CD4-positive, alpha-beta memory T cell (primary cell): ENCODE results near the gene ACTMAP. TPM values are rescaled to one million over a fixed set of nuclear protein-coding genes. Genes with fewer than 3 reads are reported as not detected.

Experiments used
- polyA plus RNA-seq, 2 donors: library from polyadenylated mRNA; unstranded; fragments of 300-500 nt; fragmentation: Illumina TruSeq; gene quantifications; one replicate each; pipeline ENCODE4 v1.2.3, GENCODE V29; 2021
- total RNA-seq, 2 experiments: library from RNA; stranded (reverse); gene quantifications; one replicate each; pipeline ENCODE4 v1.2.3, GENCODE V29; 2021

The ACTMAP gene
- total and polyA plus RNA-seq, 4 experiments from 2014 or later = 0.26 to 5.5 (median 4.0) TPM

Other genes with a start within 250 kb of the ACTMAP start
- gene SHKBP1, start 173.6 kb downstream of the ACTMAP start, total RNA-seq = 100 to 1,000 TPM; 167 to 170 TPM
- gene SHKBP1, start 173.6 kb downstream of the ACTMAP start, polyA plus RNA-seq = 100 to 1,000 TPM; 137 to 155 TPM
- 100 to 1,000 TPM; 157 to 158 TPM for gene LTBP4, start 149.1 kb downstream of the ACTMAP start, total RNA-seq
- gene LTBP4, start 149.1 kb downstream of the ACTMAP start, polyA plus RNA-seq = 10 to 100 TPM; 26.0 to 49.4 TPM
- 10 to 100 TPM; 15.8 to 20.2 TPM for gene NUMBL, start 59.8 kb downstream of the ACTMAP start, total RNA-seq
- 1 to 10 TPM in 1 of 2 donors, under 1 TPM in 1; 0.35 to 1.6 TPM for gene NUMBL, start 59.8 kb downstream of the ACTMAP start, polyA plus RNA-seq
- 10 to 100 TPM; 48.0 to 54.7 TPM for gene COQ8B, start 33.6 kb downstream of the ACTMAP start, total RNA-seq
- 10 to 100 TPM; 20.2 to 20.4 TPM for gene COQ8B, start 33.6 kb downstream of the ACTMAP start, polyA plus RNA-seq
- gene ITPKC, start 33.4 kb downstream of the ACTMAP start, total RNA-seq = 10 to 100 TPM in 1 of 2 experiments, 1 to 10 TPM in 1; 8.1 to 10.2 TPM
- gene ITPKC, start 33.4 kb downstream of the ACTMAP start, polyA plus RNA-seq = 1 to 10 TPM; 1.9 to 7.2 TPM
- 10 to 100 TPM; 93.3 to 95.7 TPM for gene SNRPA, start 726 bp upstream of the ACTMAP start, total RNA-seq
- gene SNRPA, start 726 bp upstream of the ACTMAP start, polyA plus RNA-seq = 10 to 100 TPM; 48.8 to 63.9 TPM
- gene MIA, start 25.0 kb upstream of the ACTMAP start, total RNA-seq = 10 to 100 TPM; 11.2 to 11.4 TPM
- gene MIA, start 25.0 kb upstream of the ACTMAP start, polyA plus RNA-seq = not detected
- gene RAB4B, start 27.8 kb upstream of the ACTMAP start, total RNA-seq = 10 to 100 TPM; 53.5 to 55.0 TPM
- 10 to 100 TPM; 67.3 to 69.8 TPM for gene RAB4B, start 27.8 kb upstream of the ACTMAP start, polyA plus RNA-seq
- 100 to 1,000 TPM; 203 to 219 TPM for gene EGLN2, start 48.7 kb upstream of the ACTMAP start, total RNA-seq
- 100 to 1,000 TPM; 141 to 207 TPM for gene EGLN2, start 48.7 kb upstream of the ACTMAP start, polyA plus RNA-seq
- under 1 TPM in 1 of 2 experiments, not detected in 1; 0.23 TPM for gene CYP2A6, start 100.0 kb upstream of the ACTMAP start, total RNA-seq
- not detected for gene CYP2A6, start 100.0 kb upstream of the ACTMAP start, polyA plus RNA-seq
- gene CYP2A7, start 131.8 kb upstream of the ACTMAP start, total RNA-seq = not detected
- not detected for gene CYP2A7, start 131.8 kb upstream of the ACTMAP start, polyA plus RNA-seq
- not detected for gene CYP2B6, start 240.8 kb upstream of the ACTMAP start, total RNA-seq
- gene CYP2B6, start 240.8 kb upstream of the ACTMAP start, polyA plus RNA-seq = not detected